GM12891 (cell line): Measurements from ENCODE around the gene RETREG1.

ENCODE experiments used
- DNase-seq: peaks from one replicate; pipeline ENCODE4 v3.0.0; 2011; ENCODE audit warnings: low spot score; ENCODE audit not compliant: insufficient read length
- FAIRE-seq: peaks from 2 replicates; lab custom pipeline; 2011; peaks lifted over from hg19 to GRCh38; lab: Jason Lieb, UNC
- PAX5 ChIP-seq: IDR thresholded peaks from 2 replicates; pipeline ENCODE4 v1.6.1; 2011; ENCODE audit warnings: low read length, moderate library complexity, mild to moderate bottlenecking; ENCODE audit not compliant: insufficient read depth, severe bottlenecking
- POLR2A ChIP-seq: IDR thresholded peaks from 2 replicates; pipeline ENCODE4 v1.6.1; 2011; ENCODE audit warnings: low read depth, low read length, control low read depth
- POLR2AphosphoS5 ChIP-seq: IDR thresholded peaks from 2 replicates; pipeline ENCODE4 v1.6.1; 2011; ENCODE audit warnings: low read depth, low read length, control low read depth
- POU2F2 ChIP-seq: IDR thresholded peaks from 2 replicates; pipeline ENCODE4 v1.6.1; 2011; ENCODE audit warnings: low read depth, mild to moderate bottlenecking, control low read depth, low read length, moderate library complexity
- SPI1 ChIP-seq: IDR thresholded peaks from 2 replicates; pipeline ENCODE4 v1.6.1; 2011; ENCODE audit warnings: low read depth, low read length, control low read depth
- TAF1 ChIP-seq: IDR thresholded peaks from 2 replicates; pipeline ENCODE4 v1.6.1; 2011; ENCODE audit warnings: low read depth, low read length, control low read depth

Gene RETREG1

GRCh38 chr5:16644301-16644889 lies 27.6 kb upstream of the RETREG1 start:
- no peak for FAIRE-seq
- TF ChIP-seq SPI1 (no peak), POLR2AphosphoS5 (no peak), POU2F2 (no peak), TAF1 (no peak), PAX5 (no peak), POLR2A (no peak)
- DNase-seq = no peak

GRCh38 chr5:16642867-16643266 lies 26.1 kb upstream of the RETREG1 start:
- DNase-seq (no peak), FAIRE-seq (no peak)
- TF ChIP-seq TAF1 = no peak
- no peak for TF ChIP-seq POLR2A
- no peak for TF ChIP-seq PAX5
- no peak for TF ChIP-seq SPI1
- no peak for TF ChIP-seq POLR2AphosphoS5
- TF ChIP-seq POU2F2 = no peak

- DNase-seq = no peak
- TF ChIP-seq TAF1 (no peak), POLR2A (no peak), POLR2AphosphoS5 (no peak), POU2F2 (no peak), SPI1 (no peak), PAX5 (no peak)
- FAIRE-seq = no peak
Measured at GRCh38 chr5:16639206-16639605, 22.4 kb upstream of the RETREG1 start.

GRCh38 chr5:16628376-16628775 lies 11.6 kb upstream of the RETREG1 start:
- FAIRE-seq (no peak), DNase-seq (no peak)
- TF ChIP-seq POLR2A (no peak), TAF1 (no peak), POLR2AphosphoS5 (no peak), SPI1 (no peak)

GRCh38 chr5:16626696-16627264 lies 10.0 kb upstream of the RETREG1 start:
- TF ChIP-seq SPI1 (no peak), TAF1 (no peak), PAX5 (no peak)
- DNase-seq (no peak), FAIRE-seq (no peak)

GRCh38 chr5:16625096-16625495 lies 8.3 kb upstream of the RETREG1 start:
- DNase-seq (no peak), FAIRE-seq (no peak)
- no peak for TF ChIP-seq POLR2AphosphoS5
- TF ChIP-seq PAX5 = no peak
- TF ChIP-seq SPI1 = peak; percentile 62
- TF ChIP-seq TAF1 = no peak
- TF ChIP-seq POLR2A = no peak
- no peak for TF ChIP-seq POU2F2

GRCh38 chr5:16619136-16619535 lies 2.3 kb upstream of the RETREG1 start:
- DNase-seq = no peak
- FAIRE-seq = no peak
- TF ChIP-seq POLR2AphosphoS5 (no peak), POU2F2 (no peak), POLR2A (no peak), PAX5 (no peak), SPI1 (no peak), TAF1 (no peak)

GRCh38 chr5:16618138-16618897 lies 1.5 kb upstream of the RETREG1 start:
- FAIRE-seq (no peak), DNase-seq (no peak)
- TF ChIP-seq TAF1 (no peak), POLR2AphosphoS5 (no peak), POU2F2 (no peak), POLR2A (no peak), PAX5 (no peak), SPI1 (no peak)

- no peak for TF ChIP-seq POLR2AphosphoS5
- TF ChIP-seq TAF1 = no peak
- no peak for TF ChIP-seq PAX5
- no peak for TF ChIP-seq POU2F2
- TF ChIP-seq POLR2A = no peak
- no peak for TF ChIP-seq SPI1
- DNase-seq (no peak), FAIRE-seq (no peak)
Measured at GRCh38 chr5:16617274-16617968, 624 bp upstream of the RETREG1 start.
